ENCODE data around the gene DNPH1. TPM values are rescaled to one million over a fixed set of nuclear protein-coding genes. Genes with fewer than 3 reads are reported as not detected.

DNPH1 gene
- total and polyA plus RNA-seq, 9 of the 15 experiments (the other 6 are each of a cell fraction or from before 2014, with no cell fraction given), result 7.3 to 300 (median 68.7) TPM

- H3K9me1 ChIP-seq (ENCODE audit: control insufficient read depth, insufficient read depth, low read length), result no peaks in the 10 kb centered on the region
- intact Hi-C loops (cut with micrococcal nuclease), result no loop called here
- 69% methylated on average over 5 of the region's 5 CpGs for WGBS (ENCODE audit: insufficient coverage, low coverage, missing lambda C conversion rate)
- peaks cover 0 to 3% of the 10 kb centered on the region in 2 experiments; a peak in 1 of 5 replicates for H3K4me1 ChIP-seq (replicated peaks in 1 of 2; ENCODE audit: control insufficient read depth in 2 of 2, insufficient read depth in 2 of 2, low read length in 2 of 2)
- H3K27ac ChIP-seq (ENCODE audit: extremely low read depth, low read depth, low read length), result no peak overlapping the region
- no peaks in the 10 kb centered on the region for H4K20me1 ChIP-seq (replicated peaks; ENCODE audit: control insufficient read depth, insufficient read depth, low read length)
- H3K4me3 ChIP-seq, result no peak overlapping the region
- DNase-seq (ENCODE audit: extremely low read depth in 1 of 4, low spot score in 3 of 4) (no peak), FAIRE-seq (no peak), ATAC-seq (no peak)
- TF ChIP-seq ZNF507 (tag; conservative IDR thresholded peaks at IDR 0.05) (no peak), ZNF77 (CRISPR knock-in tag; IDR thresholded peaks at IDR 0.05) (no peak), ZBTB1 (CRISPR knock-in tag; IDR thresholded peaks at IDR 0.05; ENCODE audit: borderline replicate concordance, low read depth) (no peak), SAP30 (IDR thresholded peaks at IDR 0.05; ENCODE audit: borderline replicate concordance, insufficient read depth, low read depth, low read length, poor library complexity, severe bottlenecking) (no peak), COPS2 (conservative IDR thresholded peaks at IDR 0.05) (no peak), CBFB (CRISPR knock-in tag; IDR thresholded peaks at IDR 0.05) (no peak), STAT5B (CRISPR knock-in tag; IDR thresholded peaks at IDR 0.05) (no peak), STAT6 (CRISPR knock-in tag; IDR thresholded peaks at IDR 0.05) (no peak), ARID2 (IDR thresholded peaks at IDR 0.05) (no peak)
- TF ChIP-seq, protein P1, sequence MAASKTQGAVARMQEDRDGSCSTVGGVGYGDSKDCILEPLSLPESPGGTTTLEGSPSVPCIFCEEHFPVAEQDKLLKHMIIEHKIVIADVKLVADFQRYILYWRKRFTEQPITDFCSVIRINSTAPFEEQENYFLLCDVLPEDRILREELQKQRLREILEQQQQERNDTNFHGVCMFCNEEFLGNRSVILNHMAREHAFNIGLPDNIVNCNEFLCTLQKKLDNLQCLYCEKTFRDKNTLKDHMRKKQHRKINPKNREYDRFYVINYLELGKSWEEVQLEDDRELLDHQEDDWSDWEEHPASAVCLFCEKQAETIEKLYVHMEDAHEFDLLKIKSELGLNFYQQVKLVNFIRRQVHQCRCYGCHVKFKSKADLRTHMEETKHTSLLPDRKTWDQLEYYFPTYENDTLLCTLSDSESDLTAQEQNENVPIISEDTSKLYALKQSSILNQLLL (CRISPR knock-in tag; IDR thresholded peaks at IDR 0.05; ENCODE audit: borderline replicate concordance), result no peak
- TF ChIP-seq, protein P2, sequence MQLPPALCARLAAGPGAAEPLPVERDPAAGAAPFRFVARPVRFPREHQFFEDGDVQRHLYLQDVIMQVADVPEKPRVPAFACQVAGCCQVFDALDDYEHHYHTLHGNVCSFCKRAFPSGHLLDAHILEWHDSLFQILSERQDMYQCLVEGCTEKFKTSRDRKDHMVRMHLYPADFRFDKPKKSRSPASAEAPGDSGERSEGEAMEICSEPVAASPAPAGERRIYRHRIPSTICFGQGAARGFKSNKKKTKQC (CRISPR knock-in tag; IDR thresholded peaks at IDR 0.05), result no peak
- TF ChIP-seq, protein P3, sequence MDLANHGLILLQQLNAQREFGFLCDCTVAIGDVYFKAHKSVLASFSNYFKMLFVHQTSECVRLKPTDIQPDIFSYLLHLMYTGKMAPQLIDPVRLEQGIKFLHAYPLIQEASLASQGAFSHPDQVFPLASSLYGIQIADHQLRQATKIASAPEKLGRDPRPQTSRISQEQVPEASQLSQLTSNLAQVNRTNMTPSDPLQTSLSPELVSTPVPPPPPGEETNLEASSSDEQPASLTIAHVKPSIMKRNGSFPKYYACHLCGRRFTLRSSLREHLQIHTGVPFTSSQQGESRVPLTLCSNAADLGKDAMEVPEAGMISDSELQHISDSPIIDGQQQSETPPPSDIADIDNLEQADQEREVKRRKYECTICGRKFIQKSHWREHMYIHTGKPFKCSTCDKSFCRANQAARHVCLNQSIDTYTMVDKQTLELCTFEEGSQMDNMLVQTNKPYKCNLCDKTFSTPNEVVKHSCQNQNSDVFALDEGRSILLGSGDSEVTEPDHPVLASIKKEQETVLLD (IDR thresholded peaks at IDR 0.05), result no peak
- H3K27me3 ChIP-seq (ENCODE audit: control insufficient read depth in 2 of 2, insufficient read depth in 2 of 2, low read length in 2 of 2), result no peaks in the 10 kb centered on the region
- BruUV-seq (replicated peaks), result no TSS peak
- ChIA-PET POLR2A (interaction anchor here (0.6 to 0.7 kb wide), 4 partner anchors 22 to 853 kb away, joined by 3 to 4 read pairs (median 3); partner anchors contain the start of gene LRRC73), CTCF (ENCODE audit: low intra/inter-chr PET ratio) (no interaction called here)
- peak overlapping the region in 1 of 2 experiments; percentile 78; a peak in 1 of 4 replicates for H3K9ac ChIP-seq (ENCODE audit: insufficient read depth in 1 of 2, low read depth in 2 of 2, low read length in 2 of 2)
- in situ Hi-C loops (cut with MboI), result no loop called here
- H3K4me2 ChIP-seq (ENCODE audit: insufficient read depth, low read length), result no peak overlapping the region
- no peaks in the 10 kb centered on the region for H3K9me3 ChIP-seq (replicated peaks; ENCODE audit: control insufficient read depth, insufficient read depth, low read depth, low read length)
- H3K36me3 ChIP-seq (ENCODE audit: control insufficient read depth, insufficient read depth, low read length), result peaks cover 9% of the 10 kb centered on the region; the same call in 1 of the 3 replicates
- H2AFZ ChIP-seq (ENCODE audit: low read depth, low read length), result no peak overlapping the region
- H3K79me2 ChIP-seq (ENCODE audit: control insufficient read depth, insufficient read depth, low read length), result no peaks in the 10 kb centered on the region
Observed at GRCh38 chr6:43196337-43196736, 32.9 kb downstream of the DNPH1 start.
